Naive thymus-derived CD4-positive, alpha-beta T cell (primary cell): ENCODE measurements around the gene MCC. TPM values are rescaled to one million over a fixed set of nuclear protein-coding genes. Genes with fewer than 3 reads are reported as not detected.

ENCODE experiments used
- ATAC-seq: fragments of 150-1000 bp; cut with Tn5 transposase; 2 replicates; pipeline ENCODE4 v1.10.0; 2021; ENCODE audit warnings: mild to moderate bottlenecking, moderate library complexity
- CTCF ChIA-PET: fragments of 350-600 bp; sonication (Branson Sonifier 250); formaldehyde crosslinking; loops from one replicate; lab custom pipeline; 2021; ENCODE audit warnings: antibody characterized with exemption; lab: Charles Lee
- POLR2A ChIA-PET: fragments of 350-600 bp; sonication (Branson Sonifier 250); formaldehyde crosslinking; loops from one replicate; lab custom pipeline; 2021; ENCODE audit warnings: antibody characterized with exemption, inconsistent platforms; lab: Charles Lee
- DNase-seq, 9 donors: peaks; one replicate each; pipeline versions ENCODE4 v3.0.0 to v3.0.0-alpha.2; 2020 to 2022; ENCODE audit warnings: mixed read lengths in 1 of 9
- H3K27ac ChIP-seq: one replicate; pipeline ENCODE4 v1.7.0; 2013; ENCODE audit warnings: mild to moderate bottlenecking, low read depth, low read length, moderate library complexity
- H3K27me3 ChIP-seq, 2 donors: one replicate each; pipeline ENCODE4 v1.7.0; 2013; ENCODE audit warnings: low read length in 2 of 2, mild to moderate bottlenecking in 2 of 2, moderate library complexity in 2 of 2; ENCODE audit not compliant: control insufficient read depth in 2 of 2, insufficient read depth in 2 of 2
- H3K36me3 ChIP-seq, 3 experiments: 1 replicate in 2 of 3; 2 replicates in 1 of 3; pipeline ENCODE4 v1.7.0; 2013; ENCODE audit warnings: low read length in 3 of 3, mild to moderate bottlenecking in 3 of 3, moderate library complexity in 1 of 3; ENCODE audit not compliant: insufficient read depth in 3 of 3, control insufficient read depth in 2 of 3
- H3K4me1 ChIP-seq, 2 donors: one replicate each; pipeline ENCODE4 v1.7.0; 2013; ENCODE audit warnings: low read length in 2 of 2, mild to moderate bottlenecking in 2 of 2, moderate library complexity in 1 of 2; ENCODE audit not compliant: control insufficient read depth in 2 of 2, insufficient read depth in 2 of 2
- H3K4me3 ChIP-seq: 2 replicates; pipeline ENCODE4 v1.7.0; 2013; ENCODE audit warnings: mild to moderate bottlenecking, low read length
- H3K9me3 ChIP-seq, 3 experiments: 1 replicate in 2 of 3; 2 replicates in 1 of 3; pipeline ENCODE4 v1.7.0; 2013; ENCODE audit warnings: low read length in 3 of 3; ENCODE audit not compliant: control insufficient read depth in 2 of 3
- H3K27ac Mint-ChIP-seq, 9 donors: one replicate each; pipeline ENCODE4 v1.8.0; 2020 to 2022; ENCODE audit warnings: mixed read lengths in 9 of 9, mild to moderate bottlenecking in 8 of 9, moderate library complexity in 5 of 9, inconsistent platforms in 2 of 9
- H3K27me3 Mint-ChIP-seq, 5 donors: one replicate each; pipeline ENCODE4 v1.8.0; 2021 to 2022; ENCODE audit warnings: mixed read lengths in 5 of 5, mild to moderate bottlenecking in 1 of 5
- H3K36me3 Mint-ChIP-seq, 5 donors: one replicate each; pipeline ENCODE4 v1.8.0; 2020 to 2022; ENCODE audit warnings: mixed read lengths in 5 of 5, mild to moderate bottlenecking in 3 of 5, inconsistent platforms in 1 of 5
- H3K4me1 Mint-ChIP-seq, 7 donors: one replicate each; pipeline ENCODE4 v1.8.0; 2020 to 2022; ENCODE audit warnings: mixed read lengths in 7 of 7, mild to moderate bottlenecking in 3 of 7, inconsistent platforms in 1 of 7
- H3K4me3 Mint-ChIP-seq, 10 donors: one replicate each; pipeline ENCODE4 v1.8.0; 2020 to 2022; ENCODE audit warnings: mild to moderate bottlenecking in 10 of 10, mixed read lengths in 10 of 10, moderate library complexity in 6 of 10, inconsistent platforms in 2 of 10
- H3K9me3 Mint-ChIP-seq, 11 donors: one replicate each; pipeline ENCODE4 v1.8.0; 2020 to 2022; ENCODE audit warnings: mixed read lengths in 11 of 11, mild to moderate bottlenecking in 4 of 11, inconsistent platforms in 1 of 11, moderate library complexity in 1 of 11
- intact Hi-C, 2 donors: fragments of 100-400 bp; cut with micrococcal nuclease; formaldehyde crosslinking; loops; one replicate each; pipeline ENCODE4 v1.15.1; 2023
- polyA plus RNA-seq, 2 donors: library from polyadenylated mRNA; unstranded; fragments of 300-500 nt; fragmentation: Illumina TruSeq; gene quantifications; one replicate each; pipeline ENCODE4 v1.2.3, GENCODE V29; 2021
- total RNA-seq, 6 experiments: library from RNA in 5 of 6; stranded (reverse) in 5 of 6; gene quantifications; 1 replicate in 5 of 6; 2 replicates in 1 of 6; pipeline ENCODE4 v1.2.3 and lab custom pipeline; 2021 to 2026

Gene MCC
- total and polyA plus RNA-seq, 7 experiments from 2014 or later: 0.56 to 3.0 (median 0.89) TPM

DNA sequence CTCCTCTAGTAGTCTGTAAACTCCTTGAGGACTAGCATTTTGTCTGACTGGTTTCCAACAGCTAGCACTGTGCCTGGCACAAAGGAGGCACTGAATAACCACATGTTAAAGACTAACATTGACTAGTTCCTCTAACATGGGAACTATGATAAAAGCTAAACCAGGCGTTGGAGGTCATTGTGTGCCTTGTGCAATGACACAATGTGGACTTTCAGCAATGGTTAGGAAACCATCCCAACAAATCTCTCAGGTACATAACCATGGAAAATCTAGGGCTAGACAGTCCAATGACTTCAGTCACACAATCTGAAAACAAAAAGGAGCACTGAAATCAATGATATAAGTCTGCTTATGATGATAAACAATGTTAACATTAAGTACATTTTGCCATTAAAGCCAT is 311.0 kb downstream of the MCC start:
- Mint-ChIP-seq H3K4me3 (no peak overlapping the region), H3K36me3 (no peaks in the 10 kb centered on the region), H3K4me1 (peaks cover 0 to 10% (median 4%) of the 10 kb centered on the region in 7 donors), H3K9me3 (no peaks in the 10 kb centered on the region), H3K27ac (no peak overlapping the region), H3K27me3 (peaks cover 3 to 22% (median 5%) of the 10 kb centered on the region in 5 donors)
- ATAC-seq (no peak), DNase-seq (no peak)
- no peaks in the 10 kb centered on the region for H3K27me3 ChIP-seq
- ChIA-PET CTCF (no interaction called here), POLR2A (no interaction called here)
- H3K4me1 ChIP-seq: no peaks in the 10 kb centered on the region
- no peak overlapping the region for H3K27ac ChIP-seq
- no peaks in the 10 kb centered on the region for H3K36me3 ChIP-seq
- no peak overlapping the region for H3K4me3 ChIP-seq
- intact Hi-C loops: no loop called here
- H3K9me3 ChIP-seq: no peaks in the 10 kb centered on the region

DNA sequence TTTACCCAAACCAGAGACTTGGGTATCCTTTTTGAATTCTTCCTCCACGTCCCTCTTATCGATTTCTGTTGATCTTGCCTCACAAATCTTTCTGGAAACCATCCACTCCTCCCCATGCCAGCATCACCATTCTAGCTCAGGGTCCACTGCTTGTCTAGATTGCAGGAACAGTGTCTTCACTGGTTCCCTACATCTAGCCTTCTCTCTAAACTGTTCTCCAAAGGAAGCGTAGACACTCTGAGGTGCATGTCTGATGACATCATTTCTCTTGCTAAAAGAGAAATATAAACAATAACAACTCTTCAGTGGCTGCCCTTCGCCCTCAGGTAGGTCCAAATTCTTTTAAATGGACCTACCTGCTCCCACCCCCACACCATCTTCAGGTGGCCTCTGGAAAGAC is 311.5 kb downstream of the MCC start:
- no peak overlapping the region for H3K27ac Mint-ChIP-seq

DNA sequence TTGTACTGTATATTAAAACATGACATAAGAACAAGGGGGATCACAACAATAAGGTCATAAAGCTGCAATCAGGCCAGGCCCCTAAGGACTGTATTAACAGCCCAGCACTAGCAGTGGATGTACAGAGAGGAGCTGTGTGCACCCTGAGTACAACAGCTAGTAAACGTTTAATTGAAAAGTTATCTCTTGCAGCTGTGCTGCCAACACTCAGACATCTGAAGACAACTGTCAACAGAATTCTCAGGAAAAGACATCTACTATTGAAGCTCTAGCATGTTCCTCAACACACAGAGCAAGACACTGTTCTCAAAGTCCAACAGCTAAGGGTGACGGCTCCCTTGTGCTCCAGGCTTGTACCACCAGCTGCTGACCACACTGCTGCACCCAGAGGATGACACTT is 312.1 kb downstream of the MCC start:
- H3K27me3 Mint-ChIP-seq: peaks cover 3 to 22% (median 5%) of the 10 kb centered on the region in 5 donors
- ATAC-seq: no peak
- peaks cover 0 to 2% (median 0%) of the 10 kb centered on the region in 7 donors for H3K4me1 Mint-ChIP-seq
- POLR2A ChIA-PET: no interaction called here
- H3K27me3 ChIP-seq: no peaks in the 10 kb centered on the region
- no peaks in the 10 kb centered on the region for H3K36me3 Mint-ChIP-seq
- intact Hi-C loops: no loop called here
- H3K27ac ChIP-seq: no peak overlapping the region
- CTCF ChIA-PET: interaction anchor here (0.6 to 1.1 kb wide), 2 partner anchors 10 to 68 kb away, joined by 3 read pairs; no protein-coding TSS in a partner anchor
- no peaks in the 10 kb centered on the region for H3K36me3 ChIP-seq
- no peak overlapping the region for H3K4me3 Mint-ChIP-seq
- no peak for DNase-seq
- H3K4me3 ChIP-seq: no peak overlapping the region
- H3K9me3 Mint-ChIP-seq: no peaks in the 10 kb centered on the region
- no peak overlapping the region for H3K27ac Mint-ChIP-seq
- H3K9me3 ChIP-seq: no peaks in the 10 kb centered on the region
- H3K4me1 ChIP-seq: no peaks in the 10 kb centered on the region

More for the DNA sequence above, 311.5 kb downstream of the MCC start:
- Histone ChIP-seq H3K36me3 (no peaks in the 10 kb centered on the region), H3K27me3 (no peaks in the 10 kb centered on the region), H3K9me3 (no peaks in the 10 kb centered on the region), H3K4me3 (no peak overlapping the region), H3K27ac (no peak overlapping the region), H3K4me1 (no peaks in the 10 kb centered on the region)
- intact Hi-C loops: no loop called here
- CTCF ChIA-PET: interaction anchor here (1.1 kb wide), 1 partner anchor 11 kb away, joined by 3 read pairs; no protein-coding TSS in a partner anchor
- Mint-ChIP-seq H3K4me3 (no peak overlapping the region), H3K36me3 (no peaks in the 10 kb centered on the region), H3K27me3 (peaks cover 3 to 22% (median 5%) of the 10 kb centered on the region in 5 donors), H3K4me1 (peaks cover 0 to 5% (median 4%) of the 10 kb centered on the region in 7 donors), H3K9me3 (no peaks in the 10 kb centered on the region)
- DNase-seq (no peak), ATAC-seq (no peak)
- POLR2A ChIA-PET: no interaction called here

DNA sequence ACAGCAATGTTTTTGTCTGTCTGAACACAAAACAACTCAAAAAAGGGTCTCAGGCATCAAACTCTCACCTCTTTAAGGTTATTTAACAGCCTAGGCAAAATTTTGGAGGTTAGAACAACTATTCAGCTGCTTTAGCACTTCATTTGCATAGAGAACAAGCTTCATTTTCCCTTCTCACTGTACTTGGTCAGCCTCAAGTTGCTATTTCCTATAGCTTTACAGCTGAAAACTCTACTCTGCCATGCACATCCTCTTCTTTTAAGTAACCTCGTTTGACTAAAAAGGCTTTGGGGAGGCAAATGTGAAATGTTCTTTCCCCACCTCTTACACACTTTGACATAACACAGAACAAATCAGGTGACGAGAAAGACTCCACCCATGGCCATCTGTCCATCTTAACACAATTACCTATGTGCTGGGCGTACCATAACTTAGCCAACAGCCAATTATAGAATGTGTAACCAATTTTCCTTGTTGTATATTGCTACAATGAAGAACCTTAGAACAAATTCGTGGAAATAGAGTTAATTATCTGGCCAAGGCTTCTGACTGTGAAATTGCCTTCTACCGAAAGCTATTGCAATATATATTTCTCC is 315.9 kb downstream of the MCC start:
- no peak overlapping the region for H3K27ac ChIP-seq
- intact Hi-C loops: no loop called here
- Mint-ChIP-seq H3K9me3 (peaks cover 0 to 2% (median 0%) of the 10 kb centered on the region in 11 donors), H3K27me3 (peaks cover 5 to 37% (median 7%) of the 10 kb centered on the region in 5 donors), H3K36me3 (no peaks in the 10 kb centered on the region), H3K4me1 (no peaks in the 10 kb centered on the region), H3K4me3 (no peak overlapping the region), H3K27ac (no peak overlapping the region)
- no peak overlapping the region for H3K4me3 ChIP-seq
- H3K4me1 ChIP-seq: no peaks in the 10 kb centered on the region
- no peaks in the 10 kb centered on the region for H3K27me3 ChIP-seq
- H3K9me3 ChIP-seq: no peaks in the 10 kb centered on the region
- CTCF ChIA-PET: no interaction called here
- ATAC-seq (no peak), DNase-seq (no peak)
- POLR2A ChIA-PET: no interaction called here
- no peaks in the 10 kb centered on the region for H3K36me3 ChIP-seq

DNA sequence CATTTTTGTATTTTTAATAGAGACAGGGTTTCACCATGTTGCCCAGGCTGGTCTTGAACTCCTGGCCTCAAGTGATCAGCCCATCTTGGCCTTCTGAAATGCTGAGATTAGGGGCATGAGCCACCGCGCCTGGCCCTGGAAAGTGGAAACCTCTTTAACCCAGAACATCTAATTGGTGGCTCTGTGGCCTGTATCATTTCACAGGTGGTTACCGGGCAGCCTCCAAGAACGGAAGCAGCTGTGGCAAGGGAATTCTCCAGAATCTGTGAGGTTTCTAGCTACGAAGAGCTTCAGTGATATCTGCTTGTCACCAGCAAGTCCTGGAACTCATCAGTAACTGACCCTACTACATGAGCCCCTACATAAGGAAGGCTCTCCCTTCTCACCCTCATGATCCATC is 316.7 kb downstream of the MCC start:
- H3K27me3 Mint-ChIP-seq: peaks cover under 1 to 38% (median 10%) of the 10 kb centered on the region in 5 donors
- Histone ChIP-seq H3K36me3 (no peaks in the 10 kb centered on the region), H3K4me3 (no peak overlapping the region), H3K9me3 (no peaks in the 10 kb centered on the region), H3K4me1 (no peaks in the 10 kb centered on the region), H3K27me3 (no peaks in the 10 kb centered on the region), H3K27ac (no peak overlapping the region)
- H3K4me1 Mint-ChIP-seq: no peaks in the 10 kb centered on the region
- no peaks in the 10 kb centered on the region for H3K36me3 Mint-ChIP-seq
- peaks cover 0 to 2% (median 0%) of the 10 kb centered on the region in 11 donors for H3K9me3 Mint-ChIP-seq
- H3K4me3 Mint-ChIP-seq: no peak overlapping the region
- no peak overlapping the region for H3K27ac Mint-ChIP-seq
- POLR2A ChIA-PET: no interaction called here
- CTCF ChIA-PET: no interaction called here
- DNase-seq (no peak), ATAC-seq (no peak)
- intact Hi-C loops: no loop called here

DNA sequence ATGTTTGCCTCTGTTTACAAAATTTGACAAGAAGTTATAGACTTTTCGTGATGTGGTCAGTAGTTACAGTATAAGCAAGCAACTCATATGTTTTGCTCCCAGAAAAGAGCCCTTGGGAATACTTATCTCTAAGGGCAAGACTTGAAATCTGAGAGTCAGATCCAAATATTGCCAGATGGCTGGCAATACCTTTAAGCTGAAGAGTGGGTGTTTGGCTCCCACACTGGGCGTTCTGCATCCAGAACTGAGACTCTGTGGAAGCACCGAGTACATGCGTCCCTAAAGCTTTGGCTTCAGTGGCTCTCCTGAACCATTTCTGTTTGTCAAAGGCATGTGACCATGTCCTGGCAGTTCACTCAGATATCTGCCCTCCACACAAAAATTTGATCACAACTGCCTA is 317.5 kb downstream of the MCC start:
- Histone ChIP-seq H3K27ac (no peak overlapping the region), H3K4me3 (no peak overlapping the region), H3K36me3 (no peaks in the 10 kb centered on the region), H3K4me1 (no peaks in the 10 kb centered on the region), H3K9me3 (no peaks in the 10 kb centered on the region), H3K27me3 (no peaks in the 10 kb centered on the region)
- ChIA-PET POLR2A (no interaction called here), CTCF (no interaction called here)
- ATAC-seq (no peak), DNase-seq (no peak)
- H3K4me1 Mint-ChIP-seq: no peaks in the 10 kb centered on the region
- peaks cover 0 to 37% (median 10%) of the 10 kb centered on the region in 5 donors for H3K27me3 Mint-ChIP-seq
- H3K9me3 Mint-ChIP-seq: peaks cover 0 to 2% (median 0%) of the 10 kb centered on the region in 11 donors
- intact Hi-C loops: no loop called here
- no peak overlapping the region for H3K4me3 Mint-ChIP-seq
- H3K36me3 Mint-ChIP-seq: no peaks in the 10 kb centered on the region
- no peak overlapping the region for H3K27ac Mint-ChIP-seq

DNA sequence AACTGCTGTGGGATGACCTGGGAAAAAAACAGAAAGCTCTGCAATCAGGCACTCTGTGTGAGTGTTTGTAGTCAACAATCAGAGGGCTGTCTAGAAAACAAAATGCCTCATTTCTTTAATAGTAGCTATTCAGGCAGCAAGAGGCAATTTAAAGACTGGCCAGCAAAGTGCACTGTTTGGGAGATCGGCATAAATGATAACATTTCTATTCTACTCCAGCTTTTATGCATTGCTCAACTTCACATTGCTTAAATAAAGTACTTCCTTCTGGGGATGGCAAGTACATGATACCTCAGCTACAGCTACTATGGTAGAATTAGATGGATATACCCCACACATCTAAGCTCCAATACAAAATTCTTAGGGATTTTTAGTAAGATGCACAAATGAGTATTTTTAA is 318.5 kb downstream of the MCC start:
- intact Hi-C loops: no loop called here
- CTCF ChIA-PET: no interaction called here
- Histone ChIP-seq H3K36me3 (no peaks in the 10 kb centered on the region), H3K27me3 (no peaks in the 10 kb centered on the region), H3K4me1 (no peaks in the 10 kb centered on the region), H3K9me3 (no peaks in the 10 kb centered on the region), H3K27ac (no peak overlapping the region), H3K4me3 (no peak overlapping the region)
- Mint-ChIP-seq H3K9me3 (peaks cover 0 to 2% (median 0%) of the 10 kb centered on the region in 11 donors), H3K27ac (no peak overlapping the region), H3K36me3 (no peaks in the 10 kb centered on the region), H3K4me3 (no peak overlapping the region), H3K4me1 (no peaks in the 10 kb centered on the region), H3K27me3 (peaks cover 5 to 32% (median 10%) of the 10 kb centered on the region in 5 donors)
- no peak for DNase-seq
- no peak for ATAC-seq
- POLR2A ChIA-PET: no interaction called here
